SK-N-SH (cell line): ENCODE results near the gene M6PR.

Experiments used
- CHD2 ChIP-seq: fragments of 150-350 bp; IDR thresholded peaks from 2 replicates; pipeline ENCODE4 v1.6.1; 2018; ENCODE audit warnings: low read length; ENCODE audit not compliant: partially characterized antibody
- CTCF ChIP-seq: fragments of 200-600 bp; sonication (generic); IDR thresholded peaks from 2 replicates; pipeline ENCODE4 v1.6.1; 2017; ENCODE audit warnings: antibody characterized with exemption, mild to moderate bottlenecking, moderate library complexity
- ELF1 ChIP-seq: IDR thresholded peaks from 2 replicates; pipeline ENCODE4 v1.4.0; 2012
- GABPA ChIP-seq: IDR thresholded peaks from 2 replicates; pipeline ENCODE4 v1.4.0; 2012; ENCODE audit warnings: low read depth, mild to moderate bottlenecking
- IRF3 ChIP-seq: fragments of 150-350 bp; IDR thresholded peaks from 2 replicates; pipeline ENCODE4 v1.6.1; 2016; ENCODE audit warnings: mild to moderate bottlenecking, low read depth, low read length
- MAX ChIP-seq: IDR thresholded peaks from 2 replicates; pipeline ENCODE4 v1.4.0; 2012; ENCODE audit warnings: low read depth
- MXI1 ChIP-seq: IDR thresholded peaks from 2 replicates; pipeline ENCODE4 v1.6.1; 2012; ENCODE audit warnings: mild to moderate bottlenecking, low read depth, low read length, improper control_type of control experiment
- POLR2AphosphoS5 ChIP-seq: IDR thresholded peaks from 2 replicates; pipeline ENCODE4 v1.6.1; 2012; ENCODE audit warnings: low read depth, low read length
- REST ChIP-seq: IDR thresholded peaks from 2 replicates; pipeline ENCODE4 v1.6.1; 2012; ENCODE audit warnings: mild to moderate bottlenecking, low read depth, low read length, moderate library complexity
- RXRA ChIP-seq: IDR thresholded peaks from 2 replicates; pipeline ENCODE4 v1.4.0; 2012; ENCODE audit warnings: low read depth, mild to moderate bottlenecking, borderline replicate concordance
- SMC3 ChIP-seq: IDR thresholded peaks from 2 replicates; pipeline ENCODE4 v1.6.1; 2012; ENCODE audit warnings: low read depth, low read length, improper control_type of control experiment
- TAF1 ChIP-seq: IDR thresholded peaks from 2 replicates; pipeline ENCODE4 v1.6.1; 2012; ENCODE audit warnings: low read depth, mild to moderate bottlenecking, low read length, moderate library complexity, borderline replicate concordance
- TCF12 ChIP-seq: IDR thresholded peaks from 2 replicates; pipeline ENCODE4 v1.4.0; 2012
- USF2 ChIP-seq: fragments of 150-350 bp; IDR thresholded peaks from 2 replicates; pipeline ENCODE4 v1.6.1; 2017; ENCODE audit warnings: antibody characterized with exemption, low read length, low read depth, borderline replicate concordance

GRCh38 chr12:8951744-8952143 is 2.3 kb upstream of the M6PR start:
- TF ChIP-seq CTCF = no peak
- no peak for TF ChIP-seq TCF12
- no peak for TF ChIP-seq SMC3
- no peak for TF ChIP-seq REST
- no peak for TF ChIP-seq TAF1
- no peak for TF ChIP-seq POLR2AphosphoS5
- no peak for TF ChIP-seq CHD2
- no peak for TF ChIP-seq MXI1
- no peak for TF ChIP-seq ELF1
- TF ChIP-seq GABPA = no peak
- TF ChIP-seq MAX = no peak
- TF ChIP-seq USF2 = no peak
- no peak for TF ChIP-seq RXRA
- TF ChIP-seq IRF3 = no peak
